Hepatocyte (in vitro differentiated cells): ENCODE results near the gene NHLRC4. TPM values are rescaled to one million over a fixed set of nuclear protein-coding genes. Genes with fewer than 3 reads are reported as not detected.

Source experiments
- DNase-seq: peaks from one replicate; pipeline ENCODE4 v3.0.0-alpha.2; 2016; ENCODE audit warnings: low spot score
- H2AFZ ChIP-seq: fragments of 200-600 bp; sonication (generic); 2 replicates; pipeline ENCODE4 v1.6.0; 2016; ENCODE audit warnings: antibody characterized with exemption, mild to moderate bottlenecking
- H3K27ac ChIP-seq: fragments of 200-600 bp; sonication (generic); 2 replicates; pipeline ENCODE4 v1.5.1; 2016; ENCODE audit warnings: mild to moderate bottlenecking
- H3K27me3 ChIP-seq: fragments of 200-600 bp; sonication (generic); 2 replicates; pipeline ENCODE4 v1.6.1; 2016
- H3K36me3 ChIP-seq: fragments of 200-600 bp; sonication (generic); replicated peaks from 2 replicates; pipeline ENCODE4 v1.5.1; 2016; ENCODE audit warnings: low read depth; ENCODE audit not compliant: insufficient read depth
- H3K4me1 ChIP-seq: fragments of 200-600 bp; sonication (generic); 2 replicates; pipeline ENCODE4 v1.5.1; 2016; ENCODE audit warnings: mild to moderate bottlenecking, moderate library complexity; ENCODE audit not compliant: insufficient read depth
- H3K4me2 ChIP-seq: fragments of 200-600 bp; sonication (generic); 2 replicates; pipeline ENCODE4 v1.6.0; 2016
- H3K4me3 ChIP-seq: fragments of 200-600 bp; sonication (generic); 2 replicates; pipeline ENCODE4 v1.5.1; 2016; ENCODE audit warnings: mild to moderate bottlenecking
- H3K79me2 ChIP-seq: fragments of 200-600 bp; sonication (generic); 2 replicates; pipeline ENCODE4 v1.6.0; 2017; ENCODE audit warnings: mild to moderate bottlenecking
- H3K9me2 ChIP-seq: fragments of 200-600 bp; sonication (generic); replicated peaks from 2 replicates; pipeline ENCODE4 v1.6.0; 2017; ENCODE audit warnings: mild to moderate bottlenecking; ENCODE audit not compliant: insufficient read depth
- H3K9me3 ChIP-seq: fragments of 200-600 bp; sonication (generic); 2 replicates; pipeline ENCODE4 v1.5.1; 2016; ENCODE audit warnings: low read depth, mild to moderate bottlenecking
- H4K20me1 ChIP-seq: fragments of 200-600 bp; sonication (generic); 2 replicates; pipeline ENCODE4 v1.6.0; 2016; ENCODE audit warnings: mild to moderate bottlenecking; ENCODE audit not compliant: insufficient read depth, poor library complexity, severe bottlenecking
- CTCF ChIP-seq: fragments of 200-600 bp; sonication (generic); IDR thresholded peaks from 2 replicates; pipeline ENCODE4 v1.5.1; 2016; ENCODE audit warnings: antibody characterized with exemption, mild to moderate bottlenecking; ENCODE audit not compliant: poor library complexity
- EZH2 ChIP-seq: fragments of 200-600 bp; sonication (generic); IDR thresholded peaks from 2 replicates; pipeline ENCODE4 v1.6.1; 2016; ENCODE audit warnings: antibody characterized with exemption, mild to moderate bottlenecking, borderline replicate concordance
- EZH2phosphoT487 ChIP-seq: fragments of 200-600 bp; sonication (generic); IDR thresholded peaks from one replicate; pipeline ENCODE4 v1.6.1; 2018; ENCODE audit warnings: antibody characterized with exemption, mild to moderate bottlenecking, low read depth, moderate library complexity; ENCODE audit not compliant: unreplicated experiment, severe bottlenecking
- WGBS: methylation state at CpG from one replicate; pipeline ENCODE4 v1.1.6; 2016; ENCODE audit warnings: low lambda C conversion rate; ENCODE audit errors: missing lambda C conversion rate; 5-methylcytosine and 5-hydroxymethylcytosine counted together
- polyA plus RNA-seq: library from polyadenylated mRNA; unstranded; fragments of >200 nt; fragmentation: Nextera tagmentation; extraction: Ambion mirVana; gene quantifications from 2 replicates; pipeline ENCODE4 v1.2.1, GENCODE V29; 2016
- total RNA-seq: library from RNA; depleted of rRNA; stranded (reverse); fragments of >200 nt; gene quantifications from 2 replicates; pipeline ENCODE4 v1.2.3, GENCODE V29; 2014

The NHLRC4 gene
- total and polyA plus RNA-seq, 2 experiments from 2014 or later: 0.25 to 1.2 TPM

DNA sequence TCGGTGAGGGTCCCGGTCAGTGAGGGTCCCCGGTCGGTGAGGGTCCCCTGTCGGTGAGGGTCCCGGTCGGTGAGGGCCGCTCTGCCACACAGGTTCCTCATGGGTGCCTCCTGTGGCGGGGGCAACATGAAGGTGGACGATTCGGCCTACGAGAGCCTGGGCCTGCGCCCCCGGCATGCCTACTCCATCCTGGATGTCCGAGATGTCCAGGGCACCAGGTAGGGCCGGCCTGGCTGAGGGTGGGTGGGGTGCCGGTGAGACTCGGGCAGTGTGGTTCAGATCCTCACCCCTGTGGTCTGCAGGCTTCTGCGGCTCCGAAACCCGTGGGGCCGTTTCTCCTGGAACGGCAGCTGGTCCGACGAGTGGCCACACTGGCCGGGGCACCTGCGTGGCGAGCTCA is 15.6 kb upstream of the NHLRC4 start:
- Histone ChIP-seq H3K27me3 (no peaks in the 10 kb centered on the region), H3K27ac (no peak overlapping the region), H3K9me2 (no peaks in the 10 kb centered on the region), H3K4me3 (no peak overlapping the region), H3K36me3 (no peaks in the 10 kb centered on the region), H3K4me1 (no peaks in the 10 kb centered on the region), H4K20me1 (no peaks in the 10 kb centered on the region), H3K9me3 (no peaks in the 10 kb centered on the region), H3K4me2 (no peak overlapping the region), H3K79me2 (no peaks in the 10 kb centered on the region), H2AFZ (no peak overlapping the region)
- WGBS: 100% methylated on average over 10 of the region's 28 CpGs
- no peak for DNase-seq
- no peak for TF ChIP-seq EZH2
- no peak for TF ChIP-seq CTCF
- no peak for TF ChIP-seq EZH2phosphoT487

DNA sequence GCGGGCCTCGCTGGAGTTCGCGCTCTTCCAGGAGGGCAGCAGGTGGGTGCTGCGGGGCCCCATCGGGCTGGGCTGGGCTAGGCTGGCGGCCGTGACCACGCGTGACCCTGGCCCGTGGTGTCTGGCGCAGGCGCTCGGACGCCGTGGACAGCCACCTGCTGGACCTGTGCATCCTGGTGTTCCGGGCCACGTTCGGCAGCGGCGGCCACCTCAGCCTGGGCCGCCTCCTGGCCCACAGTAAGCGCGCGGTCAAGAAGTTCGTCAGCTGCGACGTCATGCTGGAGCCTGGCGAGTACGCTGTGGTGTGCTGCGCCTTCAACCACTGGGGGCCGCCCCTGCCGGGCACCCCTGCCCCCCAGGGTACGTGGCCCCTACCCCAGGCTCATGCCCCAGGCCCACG is 14.6 kb upstream of the NHLRC4 start:
- Histone ChIP-seq H2AFZ (no peak overlapping the region), H3K79me2 (no peaks in the 10 kb centered on the region), H3K27ac (no peak overlapping the region), H3K36me3 (no peaks in the 10 kb centered on the region), H4K20me1 (no peaks in the 10 kb centered on the region), H3K4me3 (no peak overlapping the region), H3K9me2 (no peaks in the 10 kb centered on the region), H3K4me2 (no peak overlapping the region), H3K4me1 (no peaks in the 10 kb centered on the region), H3K9me3 (no peaks in the 10 kb centered on the region), H3K27me3 (no peaks in the 10 kb centered on the region)
- DNase-seq: no peak
- 99% methylated on average over 27 of the region's 35 CpGs for WGBS
- TF ChIP-seq EZH2phosphoT487: no peak
- no peak for TF ChIP-seq EZH2
- TF ChIP-seq CTCF: no peak

DNA sequence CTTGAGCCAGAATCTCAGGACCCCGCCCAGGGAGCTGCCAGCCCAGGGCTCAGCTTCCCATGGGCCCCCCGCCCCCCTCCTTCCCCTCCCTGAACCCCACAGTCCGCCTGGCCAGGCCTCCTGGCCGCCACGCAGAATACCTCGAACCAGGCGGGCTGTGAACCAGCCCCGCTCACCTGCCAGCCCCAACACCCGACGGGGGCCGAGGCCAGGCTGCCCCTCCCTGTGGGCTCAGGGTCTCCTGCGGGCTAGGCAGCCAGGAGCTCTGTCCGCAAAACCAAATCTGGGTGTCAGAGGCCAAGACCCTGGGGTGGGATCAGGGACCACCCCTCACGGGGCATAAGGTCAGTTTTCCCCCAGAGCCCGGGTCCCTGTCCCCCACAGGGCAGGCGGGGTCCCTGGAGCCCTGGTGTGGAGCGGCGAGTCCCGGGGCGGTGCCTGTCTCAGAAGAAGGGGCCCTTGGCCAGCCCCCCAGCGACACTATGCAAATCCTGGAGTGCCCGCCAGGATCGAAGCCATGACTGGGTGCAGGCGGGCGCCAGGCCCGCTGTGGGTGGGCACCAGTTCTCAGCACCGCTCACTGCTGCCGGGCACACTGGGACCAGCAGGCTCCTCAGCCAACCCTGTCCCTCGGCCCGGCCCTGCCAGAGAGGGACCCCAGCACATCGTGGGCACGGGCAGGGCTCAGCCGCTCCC is 13.1 kb upstream of the NHLRC4 start:
- WGBS: 97% methylated on average over 31 of the region's 33 CpGs
- no peak for DNase-seq
- H2AFZ ChIP-seq: no peak overlapping the region
- peaks cover 6% of the 10 kb centered on the region for H3K27me3 ChIP-seq
- no peak overlapping the region for H3K27ac ChIP-seq
- no peak overlapping the region for H3K4me2 ChIP-seq
- H3K4me1 ChIP-seq: no peaks in the 10 kb centered on the region
- no peaks in the 10 kb centered on the region for H3K9me2 ChIP-seq
- H3K79me2 ChIP-seq: no peaks in the 10 kb centered on the region
- TF ChIP-seq EZH2phosphoT487 (no peak), CTCF (no peak), EZH2 (no peak)
- H3K9me3 ChIP-seq: no peaks in the 10 kb centered on the region
- H3K36me3 ChIP-seq: no peaks in the 10 kb centered on the region
- no peak overlapping the region for H3K4me3 ChIP-seq
- H4K20me1 ChIP-seq: no peaks in the 10 kb centered on the region

DNA sequence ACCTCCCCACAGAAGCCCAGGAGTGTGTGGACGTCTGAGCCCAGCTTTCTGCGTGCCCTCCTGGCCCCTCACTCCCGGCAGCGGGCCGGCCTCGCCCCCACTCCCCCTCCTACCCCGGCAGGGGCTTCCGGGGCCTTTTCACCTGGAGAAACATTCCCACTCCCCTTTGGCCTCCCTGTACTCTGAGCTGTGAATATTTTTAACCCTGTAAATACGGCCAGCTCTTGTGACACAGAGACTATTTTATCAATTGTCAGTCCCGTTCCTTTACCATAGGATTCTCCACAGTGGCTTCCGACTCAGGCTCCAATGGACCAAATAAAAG is 12.5 kb upstream of the NHLRC4 start:
- Histone ChIP-seq H3K27me3 (peaks cover 11% of the 10 kb centered on the region), H3K9me2 (no peaks in the 10 kb centered on the region), H2AFZ (no peak overlapping the region), H3K4me2 (no peak overlapping the region), H3K4me1 (no peaks in the 10 kb centered on the region), H3K9me3 (no peaks in the 10 kb centered on the region), H4K20me1 (no peaks in the 10 kb centered on the region), H3K27ac (no peak overlapping the region), H3K79me2 (no peaks in the 10 kb centered on the region), H3K4me3 (no peak overlapping the region), H3K36me3 (no peaks in the 10 kb centered on the region)
- TF ChIP-seq CTCF: no peak
- no peak for TF ChIP-seq EZH2phosphoT487
- TF ChIP-seq EZH2: no peak
- 88% methylated on average over 11 of the region's 11 CpGs for WGBS
- DNase-seq: no peak
